ENCODE measurements around the gene RBM25.

DNA sequence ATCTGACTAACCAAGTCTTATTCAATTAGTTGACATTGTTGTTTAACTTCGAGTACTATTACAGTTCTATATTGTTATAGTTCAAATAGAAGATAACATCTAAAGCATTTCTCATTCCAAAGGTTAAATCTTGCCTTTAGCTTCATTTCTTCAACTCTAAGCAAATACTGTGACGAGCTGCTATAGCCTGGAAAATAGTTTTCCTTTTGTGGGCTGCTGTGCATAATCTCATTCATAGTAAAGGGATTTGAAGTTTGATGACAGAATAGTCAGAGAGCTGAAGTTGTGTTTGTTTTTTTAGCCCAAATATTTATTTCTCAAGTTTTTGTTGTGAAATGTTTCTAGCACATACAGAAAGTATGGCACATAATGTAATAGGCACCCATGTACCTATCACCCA is 91.4 kb downstream of the RBM25 start:
- TF ChIP-seq EP300 (IDR thresholded peaks at IDR 0.05): no peak
- no peak for TF ChIP-seq POLR2A (IDR thresholded peaks at IDR 0.05)

Data from suprapubic skin (tissue), 2 donors.